NCI-H2029 (cell line): ENCODE measurements around the gene CCHCR1.
"Not testable (repeated sequence)": the region's sequence is repeated elsewhere in the genome, so short reads cannot be mapped to it uniquely, and the experiment has no call there.

Source experiments
- DNase-seq: peaks from one replicate; lab custom pipeline; 2025; lab: John Stamatoyannopoulos, UW

The CCHCR1 gene

GRCh38 chr6:31180500-31180899, 22.9 kb upstream of the CCHCR1 start:
- no peak for DNase-seq

- DNase-seq: no peak
These were observed 22.3 kb upstream of the CCHCR1 start for GRCh38 chr6:31179896-31180295.

- no peak for DNase-seq
These were observed 21.4 kb upstream of the CCHCR1 start for GRCh38 chr6:31179042-31179386.

DNA sequence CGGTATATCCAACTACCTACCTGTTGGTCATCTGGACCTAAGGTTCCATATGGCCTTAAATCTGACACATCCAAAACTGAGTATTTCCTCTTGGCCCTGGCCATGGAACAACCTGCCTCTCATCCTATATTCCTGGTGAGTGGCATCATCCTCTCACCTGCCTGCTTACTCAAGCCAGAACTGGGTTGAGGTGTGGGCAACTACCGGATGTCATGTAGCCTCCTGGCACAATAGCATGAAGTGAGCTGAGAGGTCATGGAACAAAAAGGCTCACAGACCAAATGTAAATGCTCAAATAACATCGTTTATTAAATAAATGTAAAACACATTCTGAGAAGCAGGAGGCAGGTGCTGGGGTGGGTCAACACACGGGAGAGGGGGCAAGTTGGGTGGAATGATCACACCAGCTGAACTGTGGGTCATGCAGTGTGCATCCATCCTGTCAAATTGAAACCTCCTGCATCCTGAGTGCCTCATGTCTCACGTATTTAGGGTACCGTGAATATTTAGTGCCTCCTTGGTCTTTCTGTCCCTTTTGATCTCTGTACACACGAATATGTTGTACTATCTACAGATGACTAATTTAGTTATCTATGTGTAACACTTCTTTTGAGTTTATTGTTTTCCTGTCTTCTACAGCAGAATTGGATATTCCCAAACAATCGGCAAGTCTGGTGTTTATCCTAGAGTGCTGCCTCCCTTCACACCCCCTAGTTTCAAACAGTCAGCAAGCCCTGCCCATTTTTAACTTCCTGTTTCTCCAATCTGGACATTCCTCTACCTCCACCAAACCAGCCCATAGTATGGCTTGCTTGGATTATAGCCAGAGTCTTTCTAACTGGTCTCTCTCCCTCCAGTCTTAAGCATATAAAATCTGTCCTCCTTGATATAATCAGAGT, 20.8 kb upstream of the CCHCR1 start:
- peak; percentile 65 for DNase-seq

DNA sequence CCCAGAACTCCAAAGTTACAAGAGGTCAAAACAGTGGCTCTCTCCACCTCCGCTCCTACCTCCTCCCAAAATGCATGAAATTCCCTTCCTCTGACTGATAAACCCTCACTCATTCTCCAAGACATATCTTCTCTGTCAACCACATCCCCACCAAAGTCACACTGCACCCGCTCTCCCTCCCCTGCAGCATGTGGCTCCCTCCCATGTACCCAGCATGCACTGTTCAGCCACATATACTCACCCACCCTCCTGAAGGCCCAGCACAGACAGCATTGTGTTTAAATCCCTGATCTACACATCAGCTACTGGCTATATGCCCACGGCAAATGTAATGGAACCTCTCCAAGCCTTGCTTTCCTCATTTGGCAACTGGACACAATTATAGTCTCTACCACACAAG, 18.4 kb upstream of the CCHCR1 start:
- no peak for DNase-seq

DNA sequence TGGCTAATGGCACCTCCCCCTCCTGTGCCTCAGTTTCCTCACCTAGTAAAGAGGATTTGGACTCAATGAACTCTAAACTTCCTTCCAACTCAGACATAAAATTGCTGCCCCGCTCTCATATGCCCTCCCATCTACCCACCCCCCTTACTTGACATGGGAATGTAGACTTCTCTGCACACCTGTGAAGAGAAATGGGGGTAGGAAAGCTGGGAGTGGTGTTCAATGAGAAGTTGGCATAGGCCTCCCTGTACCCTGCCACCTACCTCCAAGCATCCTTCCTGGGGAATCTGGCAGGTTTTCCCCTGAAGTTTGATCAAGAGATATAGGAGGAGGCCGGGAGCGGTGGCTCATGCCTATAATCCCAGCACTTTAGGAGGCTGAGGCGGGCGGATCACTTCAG, 16.8 kb upstream of the CCHCR1 start:
- DNase-seq: no peak

GRCh38 chr6:31173406-31173805, 15.8 kb upstream of the CCHCR1 start:
- no peak for DNase-seq

DNA sequence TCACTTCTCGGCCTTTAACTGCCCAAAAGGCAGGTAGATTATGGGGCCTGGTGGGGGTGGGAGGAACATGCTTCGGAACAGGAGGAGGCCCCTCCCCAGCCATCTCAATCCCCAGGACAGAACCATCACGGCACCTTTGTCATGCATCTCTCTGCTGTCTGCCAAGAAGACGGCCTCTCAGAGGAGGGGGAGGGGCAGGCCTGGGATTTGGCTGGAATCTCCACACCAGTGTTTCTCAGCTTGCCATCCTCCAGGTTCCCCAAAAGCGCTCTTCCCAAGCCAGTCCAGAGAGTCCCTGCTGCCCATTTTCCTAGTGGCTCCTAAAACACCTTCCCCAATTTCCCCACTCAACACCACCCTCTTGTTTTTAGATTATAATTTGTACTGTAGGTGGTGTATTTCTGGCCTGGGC, 15.4 kb upstream of the CCHCR1 start:
- no peak for DNase-seq

GRCh38 chr6:31171931-31172905, 14.6 kb upstream of the CCHCR1 start:
- DNase-seq: no peak

DNA sequence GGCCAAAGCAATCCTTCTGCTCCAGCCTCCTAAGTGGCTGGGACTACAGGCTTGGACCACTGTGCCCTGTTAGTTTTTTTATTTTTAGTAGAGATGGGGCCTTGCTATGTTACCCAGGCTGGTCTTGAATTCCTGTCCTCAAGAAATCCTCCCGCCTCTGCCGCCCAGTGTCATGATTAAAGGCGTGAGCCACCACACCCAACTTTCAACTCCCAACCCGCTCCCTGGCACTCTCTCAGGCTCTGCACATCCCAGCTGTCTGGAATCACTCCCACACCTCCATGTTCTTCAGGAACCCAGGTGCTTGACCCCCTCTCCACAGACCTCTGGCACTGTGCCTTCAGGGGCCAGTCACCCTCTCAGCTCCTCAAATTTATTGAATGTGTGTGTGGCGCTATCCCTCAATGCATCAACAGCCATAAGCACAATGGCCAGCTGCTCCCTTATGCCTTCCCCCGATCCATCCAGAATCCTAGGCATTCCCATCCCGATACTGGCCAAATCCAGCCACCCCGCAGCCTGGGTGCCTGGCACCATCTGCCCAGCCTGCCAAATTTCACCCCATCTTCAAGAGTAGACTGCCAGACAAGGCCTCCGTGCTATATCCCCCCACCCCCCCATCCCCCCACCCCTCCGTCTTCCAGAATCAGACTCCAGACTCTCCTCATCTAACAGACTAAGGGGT, 13.5 kb upstream of the CCHCR1 start:
- DNase-seq: no peak

DNA sequence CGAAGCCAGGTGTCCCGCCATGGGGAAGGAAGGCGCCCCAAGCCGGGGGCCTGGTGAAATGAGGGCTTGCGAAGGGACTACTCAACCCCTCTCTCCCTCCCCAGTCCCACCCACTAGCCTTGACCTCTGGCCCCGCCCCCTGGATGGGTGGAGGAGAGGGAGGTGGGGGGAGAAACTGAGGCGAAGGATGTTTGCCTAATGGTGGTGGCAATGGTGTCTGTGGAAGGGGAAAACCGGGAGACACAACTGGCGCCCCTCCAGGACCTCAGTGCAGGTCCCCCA, 12.9 kb upstream of the CCHCR1 start, which contains the start of gene POU5F1:
Gene POU5F1, minus strand, starts transcription at position 83 of the 282 bp plus-strand sequence. Its CDS starts 62 bp downstream, at position 21.
- no peak for DNase-seq

DNA sequence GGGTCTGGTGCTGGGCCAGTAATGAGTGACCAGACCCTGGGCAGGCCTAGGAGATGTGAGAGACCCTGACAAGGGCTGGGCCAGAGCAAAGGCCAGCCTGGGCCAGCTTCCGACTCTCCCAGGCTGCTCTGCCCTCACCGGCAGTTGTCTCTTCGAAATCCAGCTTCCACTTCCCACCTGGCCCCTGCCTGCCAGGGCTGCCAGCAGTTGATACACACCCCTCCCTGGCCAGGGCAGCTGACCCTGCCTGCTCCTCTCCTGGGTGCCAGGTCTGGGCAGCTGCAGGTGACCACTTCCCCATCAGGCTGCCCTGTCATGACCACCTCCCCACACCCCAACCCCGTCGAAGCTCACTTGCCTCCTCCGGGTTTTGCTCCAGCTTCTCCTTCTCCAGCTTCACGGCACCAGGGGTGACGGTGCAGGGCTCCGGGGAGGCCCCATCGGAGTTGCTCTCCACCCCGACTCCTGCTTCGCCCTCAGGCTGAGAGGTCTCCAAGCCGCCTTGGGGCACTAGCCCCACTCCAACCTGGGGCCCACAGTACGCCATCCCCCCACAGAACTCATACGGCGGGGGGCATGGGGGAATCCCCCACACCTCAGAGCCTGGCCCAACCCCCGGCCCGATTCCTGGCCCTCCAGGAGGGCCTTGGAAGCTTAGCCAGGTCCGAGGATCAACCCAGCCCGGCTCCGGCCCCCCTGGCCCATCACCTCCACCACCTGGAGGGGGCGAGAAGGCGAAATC, 12.4 kb upstream of the CCHCR1 start:
- DNase-seq: not testable (repeated sequence)

- no peak for DNase-seq
These were observed 11.7 kb upstream of the CCHCR1 start for GRCh38 chr6:31169123-31169857.

DNA sequence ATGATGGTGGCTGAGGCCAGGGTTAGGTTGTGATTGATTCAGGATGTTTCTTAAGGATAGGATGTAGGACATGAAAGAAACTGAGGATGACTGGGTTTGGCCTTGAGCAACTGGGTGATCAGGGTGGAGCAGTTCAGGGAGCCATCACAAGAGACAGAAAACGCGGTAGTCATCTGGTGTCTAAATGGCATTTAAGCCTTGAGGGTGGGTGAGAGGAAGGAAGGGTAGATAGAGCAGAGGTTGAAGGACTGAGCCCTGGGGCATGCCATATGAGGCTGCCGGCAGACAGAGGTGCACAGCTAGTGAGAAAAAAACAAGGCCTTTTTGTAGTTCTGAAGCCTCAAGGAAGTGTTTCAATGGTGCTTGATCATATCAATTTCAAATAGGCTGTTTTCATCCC, 11.0 kb upstream of the CCHCR1 start:
- DNase-seq: no peak

- no peak for DNase-seq
These were observed 8.4 kb upstream of the CCHCR1 start for GRCh38 chr6:31165986-31166385.

DNA sequence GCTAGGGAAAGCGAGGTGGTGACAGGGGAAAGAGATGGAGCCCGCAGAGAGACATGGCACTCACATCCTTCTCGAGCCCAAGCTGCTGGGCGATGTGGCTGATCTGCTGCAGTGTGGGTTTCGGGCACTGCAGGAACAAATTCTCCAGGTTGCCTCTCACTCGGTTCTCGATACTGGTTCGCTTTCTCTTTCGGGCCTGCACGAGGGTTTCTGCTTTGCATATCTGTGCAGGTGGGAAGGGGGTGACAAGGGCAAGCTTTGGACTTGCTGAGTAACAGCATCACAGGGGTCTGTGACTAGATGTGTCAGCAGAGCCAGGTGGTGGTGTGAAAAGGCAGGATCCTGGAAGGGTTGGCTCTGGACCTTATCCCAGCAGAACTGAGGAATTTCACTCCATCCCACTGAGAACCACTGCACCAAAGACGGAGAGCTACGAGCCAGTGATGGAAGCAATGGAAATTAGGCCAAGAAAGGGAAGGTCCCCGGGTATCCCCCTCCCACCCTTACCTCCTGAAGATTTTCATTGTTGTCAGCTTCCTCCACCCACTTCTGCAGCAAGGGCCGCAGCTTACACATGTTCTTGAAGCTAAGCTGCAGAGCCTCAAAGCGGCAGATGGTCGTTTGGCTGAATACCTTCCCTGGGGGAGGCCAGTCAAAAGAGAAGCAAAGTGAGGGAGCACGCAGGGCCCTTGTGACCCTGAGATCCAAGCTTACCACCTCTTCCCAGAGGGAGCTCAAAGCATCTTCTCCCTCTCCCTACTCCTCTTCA, 7.6 kb upstream of the CCHCR1 start:
- DNase-seq: not testable (repeated sequence)

GRCh38 chr6:31164475-31165063, 7.0 kb upstream of the CCHCR1 start:
- not testable (repeated sequence) for DNase-seq

DNA sequence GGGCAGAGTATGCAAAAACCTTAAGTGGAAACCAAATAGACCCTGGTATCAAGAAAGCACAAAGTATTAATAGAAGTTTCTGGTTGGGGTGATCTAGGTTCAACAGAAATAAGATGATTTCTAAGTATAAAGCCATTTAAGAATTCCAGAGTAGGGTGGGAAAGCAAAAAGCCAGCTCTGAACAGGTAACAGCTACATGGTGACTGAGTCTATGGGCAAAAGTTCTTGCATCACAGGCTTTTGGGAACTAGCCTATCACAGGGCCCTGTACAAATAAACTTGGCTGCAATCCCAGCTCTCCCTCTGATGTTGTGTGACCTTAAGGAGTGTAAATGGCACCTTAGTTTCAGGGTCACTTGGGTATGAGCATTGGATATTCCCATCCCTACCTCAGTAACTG, 6.3 kb upstream of the CCHCR1 start:
- no peak for DNase-seq

DNA sequence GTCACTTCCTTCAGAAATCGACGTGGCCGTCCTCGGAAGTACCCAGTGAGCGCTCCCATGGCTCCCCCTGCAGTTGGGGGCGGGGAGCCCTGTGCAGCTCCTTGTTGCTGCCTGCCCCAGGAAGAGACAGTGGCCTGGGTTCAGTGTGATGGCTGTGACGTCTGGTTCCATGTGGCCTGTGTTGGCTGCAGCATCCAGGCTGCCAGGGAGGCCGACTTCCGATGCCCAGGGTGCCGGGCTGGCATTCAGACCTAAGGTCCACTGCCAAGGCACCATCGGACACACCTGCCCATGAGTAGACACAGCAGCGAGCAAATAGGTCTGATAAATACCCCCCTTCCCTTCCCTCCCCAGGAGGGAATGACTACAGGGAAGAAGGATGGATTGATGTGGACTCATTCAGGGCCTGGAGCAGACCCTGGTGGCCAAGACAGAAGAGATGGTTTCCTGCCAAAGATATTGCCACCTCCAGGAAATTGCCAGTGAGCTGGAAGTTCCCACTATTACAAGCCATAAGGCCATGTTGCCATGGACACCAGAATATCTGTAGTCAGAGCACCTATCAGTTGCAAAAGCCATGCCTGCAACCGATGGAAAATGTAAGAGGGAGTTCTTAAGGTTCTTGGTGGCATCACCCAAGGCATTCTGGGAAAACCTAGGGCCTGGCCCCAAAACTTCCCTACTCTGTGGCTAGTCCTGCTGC, 5.0 kb upstream of the CCHCR1 start:
- no peak for DNase-seq
